Measurements from ENCODE around the gene CDKN2A.

GRCh38 chr9:21943464-21943863 lies 50.7 kb downstream of the CDKN2A start:
- TF ChIP-seq POLR2A (IDR thresholded peaks at IDR 0.05) (no peak), EP300 (IDR thresholded peaks at IDR 0.05) (no peak), CTCF (IDR thresholded peaks at IDR 0.05) (no peak), POLR2AphosphoS5 (IDR thresholded peaks at IDR 0.05) (no peak)
